ENCODE results near the gene ZDHHC8.

Gene ZDHHC8

GRCh38 chr22:20188567-20188877 is 56.9 kb downstream of the ZDHHC8 start:
- TF ChIP-seq, protein P1, sequence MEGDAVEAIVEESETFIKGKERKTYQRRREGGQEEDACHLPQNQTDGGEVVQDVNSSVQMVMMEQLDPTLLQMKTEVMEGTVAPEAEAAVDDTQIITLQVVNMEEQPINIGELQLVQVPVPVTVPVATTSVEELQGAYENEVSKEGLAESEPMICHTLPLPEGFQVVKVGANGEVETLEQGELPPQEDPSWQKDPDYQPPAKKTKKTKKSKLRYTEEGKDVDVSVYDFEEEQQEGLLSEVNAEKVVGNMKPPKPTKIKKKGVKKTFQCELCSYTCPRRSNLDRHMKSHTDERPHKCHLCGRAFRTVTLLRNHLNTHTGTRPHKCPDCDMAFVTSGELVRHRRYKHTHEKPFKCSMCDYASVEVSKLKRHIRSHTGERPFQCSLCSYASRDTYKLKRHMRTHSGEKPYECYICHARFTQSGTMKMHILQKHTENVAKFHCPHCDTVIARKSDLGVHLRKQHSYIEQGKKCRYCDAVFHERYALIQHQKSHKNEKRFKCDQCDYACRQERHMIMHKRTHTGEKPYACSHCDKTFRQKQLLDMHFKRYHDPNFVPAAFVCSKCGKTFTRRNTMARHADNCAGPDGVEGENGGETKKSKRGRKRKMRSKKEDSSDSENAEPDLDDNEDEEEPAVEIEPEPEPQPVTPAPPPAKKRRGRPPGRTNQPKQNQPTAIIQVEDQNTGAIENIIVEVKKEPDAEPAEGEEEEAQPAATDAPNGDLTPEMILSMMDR (IDR thresholded peaks at IDR 0.05) = no peak

- TF ChIP-seq, protein P1 (IDR thresholded peaks at IDR 0.05) = no peak
These were observed 59.5 kb downstream of the ZDHHC8 start for GRCh38 chr22:20191000-20191515.

DNA sequence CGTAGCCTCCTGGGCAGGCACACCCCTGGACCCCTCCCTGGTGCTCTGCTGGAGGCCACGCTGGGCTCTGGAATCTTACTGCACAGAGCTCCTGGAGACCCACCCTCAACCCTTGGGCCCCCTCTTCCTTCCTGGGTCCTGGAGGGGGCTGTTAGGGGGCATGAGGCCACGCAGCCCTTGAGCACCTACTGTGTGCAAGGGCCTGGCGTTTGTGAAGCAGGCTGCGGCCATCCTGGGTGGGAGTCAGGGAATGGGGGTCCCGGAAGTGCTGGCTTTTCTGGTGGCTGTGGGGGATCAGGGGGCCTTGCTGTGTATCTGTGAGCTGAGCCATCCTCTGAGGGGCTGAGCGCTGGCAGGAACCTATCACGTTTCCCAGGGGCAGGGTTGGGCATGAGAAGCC is 60.2 kb downstream of the ZDHHC8 start:
- TF ChIP-seq, protein P1 (IDR thresholded peaks at IDR 0.05) = no peak

DNA sequence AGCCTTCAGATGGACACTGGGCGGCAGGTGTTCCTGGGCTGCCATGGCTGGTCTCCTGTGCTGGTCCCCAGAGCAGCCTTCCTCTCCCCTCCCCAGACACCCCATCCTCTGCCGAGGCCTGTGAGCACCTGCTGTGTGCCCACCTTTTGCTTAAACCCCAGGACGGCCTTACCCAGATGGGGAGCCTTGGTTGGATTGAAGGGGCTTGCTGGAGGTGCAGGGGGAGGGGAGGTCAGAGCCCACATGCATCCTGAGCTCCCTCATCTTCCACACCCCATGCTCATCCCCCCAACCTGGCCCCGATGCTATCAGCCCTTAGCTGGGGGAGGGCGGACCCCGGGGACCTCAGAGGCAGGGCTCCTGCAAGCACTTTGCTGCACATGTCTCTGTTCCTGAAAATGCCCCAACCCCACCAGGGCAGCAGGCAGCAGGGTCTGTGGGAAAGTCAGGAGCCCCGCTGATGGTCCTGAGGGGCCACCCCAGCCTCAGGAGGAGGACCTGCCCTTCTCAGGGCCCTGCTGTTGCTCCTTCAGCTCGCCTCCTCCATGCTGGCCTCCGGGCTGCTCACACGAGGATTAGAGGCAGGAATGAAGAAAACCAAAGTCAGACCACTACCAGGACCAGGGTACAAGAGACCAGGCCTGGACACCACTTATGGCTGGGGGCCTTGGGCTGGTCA is 60.8 kb downstream of the ZDHHC8 start:
- TF ChIP-seq, protein P1 (IDR thresholded peaks at IDR 0.05) = no peak

DNA sequence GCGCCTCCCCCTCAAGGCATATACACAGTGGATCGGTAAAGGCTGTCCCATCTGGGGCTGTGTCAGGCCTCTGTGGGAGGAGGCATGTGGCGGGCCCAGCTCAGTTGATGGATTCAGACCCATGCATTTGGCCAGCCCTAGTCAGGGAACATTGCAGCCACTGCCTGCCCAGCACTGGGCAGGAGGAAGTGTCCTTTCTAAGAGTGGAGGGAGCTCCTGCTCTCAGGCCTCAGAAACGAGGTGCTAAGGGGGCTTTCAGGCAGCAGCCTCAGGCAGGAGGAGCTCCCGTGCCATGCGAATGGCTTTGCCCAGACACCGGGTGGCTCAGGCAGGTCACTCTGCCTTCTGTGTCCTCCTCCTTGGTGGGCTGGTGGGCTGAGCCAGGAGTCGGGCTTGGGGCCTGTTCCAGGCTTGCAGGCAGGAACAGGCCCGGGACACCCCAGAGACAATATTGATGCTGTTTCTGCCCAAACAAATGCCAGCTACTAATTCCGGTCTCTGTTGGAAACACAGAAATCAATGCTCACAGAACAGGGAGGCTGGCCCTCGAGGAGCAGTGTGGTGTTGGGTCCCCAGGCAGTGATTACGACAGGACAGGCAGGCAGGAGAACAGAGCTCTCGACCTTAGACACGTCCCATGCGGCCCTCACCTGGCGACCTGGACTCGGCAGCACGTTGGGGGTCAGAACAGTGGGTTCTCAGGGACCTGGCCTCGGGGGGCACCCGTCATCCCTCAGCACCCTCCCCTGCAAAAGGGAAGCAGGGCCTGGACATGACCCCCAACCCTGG is 61.6 kb downstream of the ZDHHC8 start:
- TF ChIP-seq, protein P1 (IDR thresholded peaks at IDR 0.05) = no peak

DNA sequence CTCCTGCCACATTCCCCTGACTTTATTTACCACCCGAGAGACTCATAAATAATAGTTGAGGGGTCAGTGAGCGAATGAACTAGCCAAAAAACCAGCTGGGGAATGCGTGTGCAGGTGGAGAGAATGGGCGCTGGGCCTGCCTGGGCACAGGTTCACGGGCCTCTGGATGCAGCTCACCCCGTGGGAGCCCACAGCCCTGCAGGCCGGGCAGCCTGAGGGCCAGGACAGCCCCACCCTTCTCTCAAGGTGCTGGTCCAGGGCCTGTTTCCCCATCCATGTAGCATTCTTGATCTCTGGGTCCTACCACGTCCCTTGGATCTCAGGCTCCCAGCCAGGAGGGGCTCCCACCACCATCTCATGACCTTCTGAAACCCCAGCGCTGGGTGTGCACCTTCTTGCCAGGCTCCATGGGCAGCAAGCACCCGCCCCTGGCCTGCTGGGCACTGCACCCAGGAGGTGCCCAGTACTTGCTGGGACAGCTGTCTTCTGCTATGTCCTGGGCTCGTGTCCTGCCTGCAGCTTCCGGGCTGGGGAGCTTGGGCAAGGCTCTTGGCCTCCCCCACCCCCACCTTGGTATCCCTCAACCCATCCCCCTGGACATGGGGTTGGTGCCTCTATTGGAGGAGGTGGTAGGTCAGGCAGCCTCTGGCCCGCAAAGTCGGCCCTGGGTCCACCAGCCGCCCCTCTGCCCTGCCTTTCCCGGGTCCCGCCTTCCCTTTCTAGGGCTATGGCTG is 62.3 kb downstream of the ZDHHC8 start:
- TF ChIP-seq, protein P1 (IDR thresholded peaks at IDR 0.05) = no peak

DNA sequence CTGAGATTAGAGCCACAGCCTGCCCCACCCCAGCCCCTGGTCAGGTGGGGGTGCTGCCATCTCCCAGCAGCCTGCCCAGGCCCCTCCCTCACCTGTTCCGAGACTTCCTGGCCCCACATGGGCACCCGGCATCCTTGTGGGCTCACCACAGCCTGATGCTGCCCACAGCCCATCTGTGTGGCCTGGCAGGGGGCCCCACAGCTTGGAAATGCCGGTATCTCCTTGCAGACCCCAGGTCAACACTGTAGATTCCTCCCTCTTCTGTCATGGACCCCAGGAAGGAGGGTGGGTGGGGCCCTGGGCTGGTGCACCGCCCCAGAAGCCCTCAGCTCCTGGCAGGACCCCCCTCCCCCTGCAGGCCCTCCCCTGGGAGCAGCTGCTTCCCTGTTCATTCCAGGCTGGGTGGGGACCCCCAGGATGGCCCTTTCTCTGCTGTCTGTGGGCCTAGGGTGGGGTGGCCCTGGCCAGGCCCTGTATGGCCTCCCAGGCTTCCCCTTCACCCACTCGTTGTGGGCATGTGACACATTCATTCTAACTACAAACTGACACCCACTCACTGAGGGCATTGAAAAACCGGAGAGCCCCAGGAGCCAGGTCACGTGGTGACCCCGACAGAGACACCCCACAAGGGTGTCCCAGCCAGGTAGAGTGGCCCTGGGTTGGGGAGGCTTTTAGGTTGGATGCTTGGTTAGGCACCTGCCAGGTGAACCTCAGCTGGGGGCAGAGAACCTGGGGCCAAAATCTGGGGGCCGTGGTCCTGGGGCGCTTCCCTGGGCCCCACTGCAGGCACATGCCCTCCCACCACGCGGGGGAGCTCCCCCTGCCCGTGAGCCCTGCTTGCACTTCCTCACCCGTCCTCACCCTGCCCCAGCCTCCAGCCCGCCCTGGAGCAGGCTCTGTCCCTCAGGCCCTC is 63.3 kb downstream of the ZDHHC8 start:
- TF ChIP-seq, protein P1 (IDR thresholded peaks at IDR 0.05) = no peak

Data from LNCAP (cell line).